Adrenal gland (tissue), 5 donors: Measurements from ENCODE around the gene CCNK.

Source experiments
- CTCF ChIP-seq, 6 experiments: fragments of 450-650 bp in 4 of 6; fragments of 200-600 bp in 2 of 6; sonication (generic) in 1 of 6; IDR thresholded peaks; 1 replicate in 5 of 6; 2 replicates in 1 of 6; pipeline versions ENCODE4 v1.5.1 to v1.8.0; 2016 to 2021; ENCODE audit warnings: antibody characterized with exemption in 6 of 6, mild to moderate bottlenecking in 2 of 6, moderate library complexity in 1 of 6
- POLR2A ChIP-seq, 2 donors: fragments of 450-650 bp; IDR thresholded peaks; one replicate each; pipeline ENCODE4 v1.6.1; 2017; ENCODE audit warnings: antibody characterized with exemption in 2 of 2, mild to moderate bottlenecking in 2 of 2, moderate library complexity in 1 of 2
- donor health status: DM: no; HTN: no; CAD: no.

DNA sequence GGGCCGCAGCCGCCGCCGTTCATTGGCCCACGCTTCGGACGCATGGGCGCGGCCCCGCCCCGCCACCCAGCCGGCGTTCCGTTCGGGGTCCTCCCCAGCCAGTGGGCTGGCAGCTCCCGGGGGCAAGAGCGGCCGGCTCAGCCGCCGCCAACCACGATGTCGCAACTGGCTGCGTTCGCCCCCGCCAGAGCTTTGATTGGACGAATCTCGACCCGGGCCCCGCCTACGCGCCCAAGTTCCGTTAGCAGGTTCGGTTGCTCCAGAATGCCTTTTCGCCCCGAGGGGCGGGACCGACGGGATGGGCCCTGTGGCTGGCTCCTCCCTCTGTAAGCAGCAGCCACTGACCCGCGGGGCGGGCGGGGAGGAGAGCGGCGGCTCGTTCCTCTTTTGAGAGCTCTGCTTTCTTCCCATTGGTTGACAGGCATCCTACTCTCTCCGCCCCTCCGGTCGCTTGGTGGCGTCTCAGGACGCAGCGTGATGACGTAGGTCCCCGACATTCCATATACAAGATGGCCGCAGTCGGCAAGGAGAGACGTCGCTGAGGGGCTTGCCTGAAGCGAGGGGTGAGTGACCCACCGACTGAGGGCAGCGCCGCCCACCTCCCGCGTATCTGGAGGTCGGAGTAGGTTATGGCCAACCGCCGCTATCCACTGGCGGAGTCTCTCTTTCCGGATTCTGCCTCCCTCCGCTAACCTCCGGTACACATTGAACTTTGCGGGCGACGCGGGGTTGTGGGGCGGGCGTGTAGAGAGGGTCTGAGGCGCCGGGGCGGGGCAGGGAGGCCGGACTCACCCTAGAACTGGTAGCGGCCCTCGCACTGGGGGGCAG, at the start of gene CCNK:
- TF ChIP-seq POLR2A (IDR thresholded peaks at IDR 0.05) (peak; percentile 87 to 95), CTCF (IDR thresholded peaks at IDR 0.05) (no peak)
